ENCODE measurements around the gene POLR3K.
"Not testable (repeated sequence)": the region's sequence is repeated elsewhere in the genome, so short reads cannot be mapped to it uniquely, and the experiment has no call there.

Gene POLR3K

DNA sequence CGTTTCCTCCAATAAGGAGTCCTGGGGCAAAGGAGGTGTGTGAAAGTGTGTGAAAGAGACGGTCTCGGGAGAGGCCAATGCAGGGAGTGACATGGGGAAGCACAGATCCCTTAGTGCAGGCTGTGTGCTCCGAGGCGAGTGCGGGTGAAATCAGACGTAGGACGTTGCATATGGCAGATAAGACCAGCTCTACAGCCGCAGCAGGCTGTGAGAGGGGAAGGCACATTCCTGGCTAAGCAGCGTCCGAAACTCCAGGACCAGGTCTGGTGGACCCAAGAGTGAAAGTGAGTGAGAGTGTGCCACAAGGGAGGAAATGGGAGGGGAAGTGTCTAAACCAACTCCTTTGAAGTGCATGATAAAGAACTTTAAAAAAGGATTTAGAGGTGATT is 11.3 kb downstream of the POLR3K start:
- FAIRE-seq: no peak

- FAIRE-seq: no peak
Observed at GRCh38 chr16:41439-42068, 11.9 kb downstream of the POLR3K start.

DNA sequence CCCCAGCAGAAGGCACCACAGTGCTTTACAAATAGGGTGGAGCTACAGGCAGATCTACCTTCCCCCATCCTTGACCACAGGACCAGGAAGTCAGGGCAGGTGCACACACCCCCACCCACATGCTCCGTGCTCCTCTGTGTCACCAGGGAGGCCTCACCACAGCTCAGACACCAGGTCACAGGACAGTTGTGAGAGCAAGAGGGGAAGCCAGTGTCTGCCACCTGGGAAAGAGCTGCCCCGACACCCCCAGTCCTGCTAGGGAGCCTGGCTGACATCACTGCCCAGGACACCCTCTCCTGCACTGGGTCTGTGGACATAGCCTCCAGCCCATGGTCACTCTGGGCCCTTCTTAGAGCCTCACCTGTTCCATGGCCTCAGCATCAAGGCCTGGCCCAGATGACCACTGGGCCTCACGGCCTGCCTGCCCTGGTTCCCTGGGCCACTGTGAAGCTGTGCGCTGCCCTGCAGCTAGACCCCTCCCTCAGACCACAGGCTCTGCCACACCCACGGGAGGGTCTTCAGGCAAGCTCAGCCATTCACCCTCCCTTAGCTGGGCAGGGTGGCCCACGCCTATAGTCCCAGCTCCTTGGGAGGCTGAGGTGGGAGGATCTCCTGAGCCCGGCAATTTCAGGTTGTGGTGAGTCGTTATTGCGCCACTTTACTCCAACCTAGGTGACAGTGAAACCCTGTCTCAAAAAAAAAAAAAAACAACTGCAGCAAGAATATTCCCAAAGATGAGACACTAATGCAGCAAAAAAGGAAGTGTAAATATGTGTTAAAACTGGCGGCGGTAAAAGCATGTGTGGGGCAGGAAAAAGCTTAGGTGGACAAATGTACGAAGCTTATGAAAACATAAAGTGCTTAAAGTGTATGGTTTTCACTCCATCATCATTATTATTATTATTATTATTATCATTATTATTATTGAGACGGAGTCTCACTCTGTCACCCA is 14.2 kb downstream of the POLR3K start:
- FAIRE-seq: no peak

GRCh38 chr16:38206-38605 is 15.2 kb downstream of the POLR3K start:
- not testable (repeated sequence) for FAIRE-seq

DNA sequence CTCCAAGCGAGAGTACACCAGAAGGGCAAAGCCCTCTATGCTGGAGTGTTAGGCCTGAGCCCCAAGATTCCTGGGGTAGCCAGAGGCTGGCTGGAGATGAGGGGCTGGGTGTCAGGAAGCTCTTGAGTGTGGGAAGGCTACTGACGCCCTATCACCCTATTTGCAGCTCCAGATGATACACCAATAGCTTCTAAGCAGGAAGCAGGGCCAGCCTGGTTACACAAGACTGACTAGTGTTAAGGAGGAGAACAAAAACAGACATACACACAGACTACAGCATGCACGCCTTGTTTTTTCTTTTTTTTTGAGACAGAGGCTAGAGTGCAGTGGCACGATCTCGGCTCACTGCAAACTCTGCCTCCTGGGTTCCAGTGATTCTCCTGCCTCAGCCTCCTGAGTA is 15.9 kb downstream of the POLR3K start:
- FAIRE-seq: no peak

DNA sequence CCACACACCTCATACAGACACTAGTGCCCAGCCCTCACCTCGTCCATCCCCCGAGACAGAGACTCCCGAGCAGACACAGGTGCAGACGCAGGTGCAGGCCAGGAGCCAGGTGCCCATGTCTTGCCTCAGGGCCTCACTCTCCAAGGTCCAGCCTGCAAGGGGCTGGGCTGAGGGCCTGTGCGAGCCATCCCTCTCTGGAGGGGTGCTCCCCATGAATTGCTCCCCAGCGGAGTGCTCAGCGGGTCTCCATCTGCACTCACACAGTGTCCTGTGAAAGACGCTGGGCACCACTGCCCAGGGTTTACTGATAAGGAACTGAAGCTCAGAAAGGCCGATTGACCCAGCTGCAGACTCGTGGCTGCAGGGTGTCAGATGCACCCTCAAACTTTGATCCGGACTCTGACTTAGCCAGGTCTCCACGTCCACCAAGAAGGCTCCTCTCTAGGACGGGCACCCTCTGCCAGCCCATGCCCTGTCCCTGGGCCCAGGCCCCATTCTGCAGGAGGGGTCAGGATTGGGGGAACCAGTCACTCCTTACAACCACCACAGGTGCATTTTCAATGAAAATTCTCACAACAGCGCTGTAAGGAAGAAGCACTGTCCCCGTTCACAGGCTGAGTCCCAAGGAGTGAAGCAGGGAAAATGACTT is 16.9 kb downstream of the POLR3K start:
- no peak for FAIRE-seq

DNA sequence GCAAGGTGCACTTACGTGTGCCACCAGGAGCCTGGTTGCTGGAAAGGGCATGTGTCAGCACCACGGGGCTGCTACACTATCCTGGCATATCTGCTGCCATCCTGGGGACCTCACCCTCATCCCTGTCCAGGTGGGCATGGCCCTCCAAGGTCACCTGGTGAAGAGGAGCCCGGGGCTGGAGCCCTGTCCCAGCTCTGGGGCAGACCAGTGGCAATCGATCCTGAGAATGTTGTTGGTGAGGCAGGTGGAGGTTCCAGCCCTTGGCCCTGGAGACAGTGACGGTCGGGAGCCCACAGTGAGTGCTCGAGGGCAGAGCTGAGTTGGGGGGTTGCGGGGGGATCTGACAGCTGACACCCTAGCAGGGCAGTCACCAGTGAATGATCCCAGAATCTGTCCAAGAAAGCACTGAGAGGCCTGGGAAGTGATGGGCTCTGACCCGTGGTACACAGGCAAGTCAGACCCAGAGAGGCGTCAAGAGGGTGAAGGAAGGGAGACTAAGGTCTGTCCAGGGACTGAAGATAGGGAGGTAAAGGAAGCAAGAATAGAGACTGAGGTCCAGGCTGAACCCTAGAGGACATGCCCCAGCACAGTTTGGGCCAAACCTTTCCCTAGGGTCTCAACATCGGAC is 17.6 kb downstream of the POLR3K start:
- no peak for FAIRE-seq

DNA sequence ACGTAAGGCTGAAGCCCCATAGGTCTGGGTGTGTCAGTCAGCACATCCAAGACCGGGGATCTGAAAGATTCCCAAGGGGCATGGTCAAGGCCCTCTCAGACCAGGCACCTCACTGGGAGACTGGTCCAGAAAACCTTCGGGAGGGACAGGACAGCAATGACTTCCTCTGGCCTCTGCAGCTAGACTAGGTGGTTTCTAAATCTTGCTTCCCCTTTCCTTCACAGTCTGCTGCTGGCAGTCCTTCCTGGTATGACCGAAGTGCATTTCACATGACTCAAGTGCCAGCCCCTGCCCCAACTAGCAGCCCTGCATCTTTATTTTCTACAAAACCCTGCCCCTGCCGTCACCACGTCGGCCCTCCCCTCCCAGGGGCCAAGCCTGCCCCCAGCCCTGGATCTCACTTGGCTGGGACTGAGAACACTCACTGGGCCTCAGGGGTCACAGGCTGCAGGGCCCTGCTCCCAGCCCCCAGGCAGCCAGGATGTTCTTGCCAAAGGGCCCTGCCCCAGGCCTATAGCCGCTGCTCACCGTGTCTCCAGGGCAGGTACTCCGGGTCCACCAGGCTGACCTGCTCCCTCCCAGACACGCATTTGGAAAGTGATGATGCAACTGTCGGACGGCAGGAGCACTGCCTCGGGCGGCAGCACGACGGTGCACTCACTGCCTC is 18.3 kb downstream of the POLR3K start:
- FAIRE-seq: no peak

GRCh38 chr16:34648-34987 is 18.8 kb downstream of the POLR3K start:
- no peak for FAIRE-seq

- no peak for FAIRE-seq
Observed at GRCh38 chr16:33877-34647, 19.3 kb downstream of the POLR3K start.

DNA sequence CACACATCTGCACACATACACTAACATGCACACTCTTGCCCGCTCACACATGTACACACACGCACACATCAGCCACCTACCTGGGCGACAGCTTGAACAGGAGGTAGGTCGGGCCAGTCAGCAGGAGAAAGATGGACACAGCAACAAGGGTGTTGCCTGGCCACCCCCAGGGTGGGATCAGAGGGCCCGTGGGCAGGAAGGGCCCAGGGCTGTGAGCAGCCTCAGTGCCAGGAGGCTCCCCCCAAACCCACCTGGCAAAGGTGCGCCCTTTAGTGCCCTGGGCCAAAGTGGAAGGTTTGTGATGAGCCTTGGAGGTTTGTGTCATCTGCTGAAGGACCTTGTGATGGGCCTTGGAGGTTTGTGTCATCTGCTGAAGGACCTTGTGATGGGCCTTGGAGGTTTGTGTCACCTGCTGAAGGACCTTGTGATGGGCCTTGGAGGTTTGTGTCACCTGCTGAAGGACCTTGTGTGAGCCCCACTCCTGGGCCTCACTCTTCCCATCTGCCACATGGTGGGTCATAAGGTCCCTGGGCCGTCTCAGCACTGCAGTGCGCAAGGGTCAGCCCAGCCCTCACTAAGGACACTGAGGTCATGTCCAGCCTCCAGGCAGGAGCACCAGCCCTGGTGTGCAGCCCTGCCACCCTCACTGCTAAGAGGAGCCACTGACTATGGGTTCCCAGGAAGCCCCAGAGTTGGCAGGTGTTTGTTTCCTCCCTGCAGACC is 20.1 kb downstream of the POLR3K start:
- FAIRE-seq: not testable (repeated sequence)

DNA sequence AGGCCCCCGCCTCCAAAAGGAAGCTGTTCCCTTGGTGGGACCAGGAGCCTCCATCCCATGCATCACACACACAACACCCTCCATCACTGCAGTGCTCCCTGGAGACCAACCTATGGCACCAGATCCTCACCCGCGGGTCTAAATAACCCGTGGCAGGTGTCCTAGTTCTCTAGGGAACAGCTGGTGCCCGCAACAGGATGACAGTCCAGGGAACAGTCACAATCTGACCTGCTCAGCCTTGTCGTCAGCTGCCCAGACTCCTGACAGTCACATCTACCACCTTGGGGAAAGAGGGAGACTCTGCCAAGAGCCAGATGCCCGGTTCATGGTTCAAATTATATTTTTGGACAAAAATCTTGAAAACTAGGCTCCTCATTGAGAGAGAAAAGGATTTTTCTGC is 22.8 kb downstream of the POLR3K start:
- FAIRE-seq: not testable (repeated sequence)

DNA sequence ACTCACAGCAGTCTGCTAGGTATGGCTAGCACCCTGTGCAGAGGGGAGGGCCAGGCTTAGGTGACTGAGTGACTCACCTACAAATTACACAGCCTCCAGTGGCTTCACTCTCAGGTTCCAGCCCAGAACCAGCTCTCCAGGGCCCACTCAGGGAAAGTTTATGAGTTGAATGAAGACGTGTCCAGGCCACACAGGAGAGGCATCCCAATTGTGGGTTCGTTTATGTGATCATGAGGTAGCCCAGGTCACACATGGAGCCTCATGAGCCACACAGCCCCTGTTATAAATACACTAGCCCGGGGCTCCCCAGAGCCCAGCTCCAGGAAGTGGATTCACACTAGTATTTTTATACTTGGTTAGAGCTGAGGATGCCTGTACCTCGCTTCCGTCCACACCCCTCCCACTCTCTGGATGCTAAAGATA is 27.5 kb downstream of the POLR3K start:
- not testable (repeated sequence) for FAIRE-seq

DNA sequence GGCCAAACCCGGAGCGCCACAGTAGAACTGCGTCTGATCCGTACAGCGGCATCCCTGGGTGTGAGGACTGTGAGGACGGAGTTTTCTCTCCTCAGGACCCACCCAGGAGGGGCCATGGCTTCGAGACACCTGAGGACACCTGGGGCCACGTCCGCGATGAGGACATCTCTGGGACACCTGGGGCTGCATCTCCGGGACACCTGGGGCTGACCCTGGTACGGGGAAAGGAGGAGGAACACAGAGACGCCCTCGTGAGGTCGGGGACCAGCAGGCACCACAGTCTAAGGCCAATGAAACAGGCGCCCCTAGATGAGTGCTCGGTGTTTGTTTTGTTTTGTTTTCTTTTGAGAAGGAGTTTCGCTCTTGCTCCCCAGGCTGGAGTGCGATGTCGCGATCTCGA is 29.3 kb downstream of the POLR3K start:
- FAIRE-seq: not testable (repeated sequence)

DNA sequence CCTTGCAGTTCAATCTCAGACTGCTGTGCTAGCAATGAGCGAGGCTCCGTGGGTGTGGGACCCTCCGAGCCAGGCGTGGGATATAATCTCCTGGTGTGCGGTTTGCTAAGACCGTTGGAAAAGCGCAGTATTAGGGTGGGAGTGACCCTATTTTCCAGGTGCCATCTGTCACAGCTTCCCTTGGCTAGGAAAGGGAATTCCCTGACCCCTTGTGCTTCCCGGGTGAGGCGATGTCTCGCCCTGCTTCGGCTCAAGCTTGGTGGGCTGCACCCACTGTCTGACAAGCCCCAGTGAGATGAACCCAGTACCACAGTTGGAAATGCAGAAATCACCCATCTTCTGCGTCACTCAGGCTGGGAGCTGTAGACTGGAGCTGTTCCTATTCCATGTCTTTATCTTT is 32.5 kb downstream of the POLR3K start:
- FAIRE-seq: not testable (repeated sequence)

- FAIRE-seq: not testable (repeated sequence)
Observed at GRCh38 chr16:17062-17765, 36.2 kb downstream of the POLR3K start.

DNA sequence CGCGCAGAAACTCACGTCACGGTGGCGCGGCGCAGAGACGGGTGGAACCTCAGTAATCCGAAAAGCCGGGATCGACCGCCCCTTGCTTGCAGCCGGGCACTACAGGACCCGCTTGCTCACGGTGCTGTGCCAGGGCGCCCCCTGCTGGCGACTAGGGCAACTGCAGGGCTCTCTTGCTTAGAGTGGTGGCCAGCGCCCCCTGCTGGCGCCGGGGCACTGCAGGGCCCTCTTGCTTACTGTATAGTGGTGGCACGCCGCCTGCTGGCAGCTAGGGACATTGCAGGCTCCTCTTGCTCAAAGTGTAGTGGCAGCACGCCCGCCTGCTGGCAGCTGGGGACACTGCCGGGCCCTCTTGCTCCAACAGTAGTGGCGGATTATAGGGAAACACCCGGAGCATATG is 42.6 kb downstream of the POLR3K start:
- not testable (repeated sequence) for FAIRE-seq

DNA sequence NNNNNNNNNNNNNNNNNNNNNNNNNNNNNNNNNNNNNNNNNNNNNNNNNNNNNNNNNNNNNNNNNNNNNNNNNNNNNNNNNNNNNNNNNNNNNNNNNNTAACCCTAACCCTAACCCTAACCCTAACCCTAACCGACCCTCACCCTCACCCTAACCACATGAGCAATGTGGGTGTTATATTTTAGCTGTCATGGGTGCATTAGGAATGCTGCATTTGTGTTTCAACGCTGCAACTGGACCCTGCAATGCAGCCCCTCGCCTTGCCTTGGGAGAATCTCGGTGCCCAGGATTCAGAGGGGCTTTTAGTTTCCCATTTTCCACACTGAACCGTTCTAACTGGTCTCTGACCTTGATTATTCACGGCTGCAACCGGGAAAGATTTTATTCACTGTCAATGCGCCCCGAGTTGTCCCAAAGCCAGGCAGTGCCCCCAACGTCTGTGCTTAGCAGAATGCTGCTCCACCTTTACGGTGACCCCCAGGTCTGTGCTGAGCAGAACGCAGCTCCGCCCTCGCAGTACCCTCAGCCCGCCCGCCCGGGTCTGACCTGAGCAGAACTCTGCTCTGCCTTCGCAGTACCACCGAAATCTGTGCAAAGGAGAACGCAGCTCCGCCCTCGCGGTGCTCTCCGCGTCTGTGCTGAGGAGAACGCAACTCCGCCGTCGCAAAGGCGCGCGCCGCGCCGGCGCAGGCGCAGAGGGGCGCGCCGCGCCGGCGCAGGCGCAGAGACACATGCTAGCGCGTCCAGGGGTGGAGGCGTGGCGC is 43.3 kb downstream of the POLR3K start:
- FAIRE-seq: no peak
